ENCODE data around the gene CINP.

Gene CINP

DNA sequence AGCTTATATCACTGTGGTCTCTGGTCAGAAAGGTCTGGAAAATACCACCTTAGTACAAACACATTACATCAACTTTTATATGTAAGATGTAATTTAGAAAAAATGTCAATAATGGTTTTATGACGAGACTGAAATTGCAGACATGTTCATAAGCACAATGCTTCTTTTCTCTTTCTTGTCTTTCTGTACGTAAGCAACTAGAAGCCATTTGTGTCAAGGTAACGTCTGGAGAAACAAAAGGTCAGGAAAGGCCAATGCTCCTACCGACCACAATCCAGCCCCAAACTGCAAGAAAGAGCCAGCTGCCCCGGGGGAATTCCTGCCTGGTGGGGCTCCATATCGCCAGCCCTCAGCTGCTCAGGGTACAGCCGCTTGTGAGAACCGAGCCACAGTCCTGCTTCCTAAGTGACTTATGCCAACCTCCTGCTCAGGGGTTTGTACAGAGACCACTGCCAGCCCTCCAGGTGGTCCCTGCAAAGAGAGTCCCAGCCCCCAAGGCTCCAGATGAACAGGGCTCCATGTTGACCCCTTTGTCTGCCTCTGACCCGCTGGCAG, 36.8 kb downstream of the CINP start:
- H3K36me3 ChIP-seq (ENCODE audit: insufficient read depth, low read length): peaks cover 5% of the 10 kb centered on the region
- peaks cover under 1% of the 10 kb centered on the region for H3K4me1 ChIP-seq (ENCODE audit: insufficient read depth, low read length)
- H3K9me3 ChIP-seq (ENCODE audit: low read length): no peaks in the 10 kb centered on the region
- H3K27me3 ChIP-seq (ENCODE audit: insufficient read depth, low read length): no peaks in the 10 kb centered on the region
- H2AFZ ChIP-seq (ENCODE audit: low read depth, low read length): no peak overlapping the region
- no peak overlapping the region for H3K4me3 ChIP-seq (ENCODE audit: low read length)

DNA sequence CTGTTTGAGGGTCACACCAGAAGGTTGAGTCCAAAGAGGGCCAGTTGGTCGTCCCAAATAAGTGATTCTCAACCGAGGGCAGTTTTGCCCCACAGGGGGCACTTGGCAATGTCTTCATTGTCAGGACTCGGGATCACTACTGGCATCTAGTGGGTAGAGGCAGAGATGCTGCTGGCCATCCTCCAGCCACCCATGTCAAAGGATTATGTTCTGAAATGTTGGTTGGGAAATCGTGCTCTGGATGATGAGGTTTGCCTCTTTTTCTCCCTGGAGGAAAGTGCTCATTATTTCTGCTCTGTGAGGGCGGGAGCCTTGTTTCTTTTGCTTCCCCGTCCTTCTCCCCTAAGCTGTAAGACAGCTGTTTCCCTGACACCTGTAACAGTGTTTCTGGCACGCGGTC, 39.6 kb downstream of the CINP start:
- H3K4me3 ChIP-seq (ENCODE audit: low read length): no peak overlapping the region
- peaks cover 13% of the 10 kb centered on the region for H3K4me1 ChIP-seq (ENCODE audit: insufficient read depth, low read length)
- H3K27me3 ChIP-seq (ENCODE audit: insufficient read depth, low read length): no peaks in the 10 kb centered on the region
- H2AFZ ChIP-seq (ENCODE audit: low read depth, low read length): no peak overlapping the region
- H3K9me3 ChIP-seq (ENCODE audit: low read length): no peaks in the 10 kb centered on the region
- H3K36me3 ChIP-seq (ENCODE audit: insufficient read depth, low read length): peaks cover 5% of the 10 kb centered on the region

GRCh38 chr14:102321456-102322422, 41.0 kb downstream of the CINP start:
- Histone ChIP-seq H3K9me3 (ENCODE audit: low read length) (no peaks in the 10 kb centered on the region), H3K36me3 (ENCODE audit: insufficient read depth, low read length) (peaks cover 5% of the 10 kb centered on the region), H3K27me3 (ENCODE audit: insufficient read depth, low read length) (no peaks in the 10 kb centered on the region), H3K4me1 (ENCODE audit: insufficient read depth, low read length) (peaks cover 13% of the 10 kb centered on the region), H3K4me3 (ENCODE audit: low read length) (no peak overlapping the region), H2AFZ (ENCODE audit: low read depth, low read length) (no peak overlapping the region)

- H3K4me1 ChIP-seq (ENCODE audit: insufficient read depth, low read length): peaks cover 13% of the 10 kb centered on the region
- H3K27me3 ChIP-seq (ENCODE audit: insufficient read depth, low read length): no peaks in the 10 kb centered on the region
Measured at GRCh38 chr14:102320671-102321455, 41.8 kb downstream of the CINP start.

GRCh38 chr14:102320033-102320660, 42.5 kb downstream of the CINP start:
- Histone ChIP-seq H2AFZ (ENCODE audit: low read depth, low read length) (peak overlapping the region; percentile 12), H3K4me1 (ENCODE audit: insufficient read depth, low read length) (peaks cover 16% of the 10 kb centered on the region), H3K36me3 (ENCODE audit: insufficient read depth, low read length) (no peaks in the 10 kb centered on the region), H3K27me3 (ENCODE audit: insufficient read depth, low read length) (no peaks in the 10 kb centered on the region), H3K9me3 (ENCODE audit: low read length) (no peaks in the 10 kb centered on the region), H3K4me3 (ENCODE audit: low read length) (peak overlapping the region; percentile 80)

More at GRCh38 chr14:102320671-102321455, 41.8 kb downstream of the CINP start:
- Histone ChIP-seq H3K9me3 (ENCODE audit: low read length) (no peaks in the 10 kb centered on the region), H3K4me3 (ENCODE audit: low read length) (peak overlapping the region; percentile 80), H3K36me3 (ENCODE audit: insufficient read depth, low read length) (peaks cover 3% of the 10 kb centered on the region), H2AFZ (ENCODE audit: low read depth, low read length) (no peak overlapping the region)

DNA sequence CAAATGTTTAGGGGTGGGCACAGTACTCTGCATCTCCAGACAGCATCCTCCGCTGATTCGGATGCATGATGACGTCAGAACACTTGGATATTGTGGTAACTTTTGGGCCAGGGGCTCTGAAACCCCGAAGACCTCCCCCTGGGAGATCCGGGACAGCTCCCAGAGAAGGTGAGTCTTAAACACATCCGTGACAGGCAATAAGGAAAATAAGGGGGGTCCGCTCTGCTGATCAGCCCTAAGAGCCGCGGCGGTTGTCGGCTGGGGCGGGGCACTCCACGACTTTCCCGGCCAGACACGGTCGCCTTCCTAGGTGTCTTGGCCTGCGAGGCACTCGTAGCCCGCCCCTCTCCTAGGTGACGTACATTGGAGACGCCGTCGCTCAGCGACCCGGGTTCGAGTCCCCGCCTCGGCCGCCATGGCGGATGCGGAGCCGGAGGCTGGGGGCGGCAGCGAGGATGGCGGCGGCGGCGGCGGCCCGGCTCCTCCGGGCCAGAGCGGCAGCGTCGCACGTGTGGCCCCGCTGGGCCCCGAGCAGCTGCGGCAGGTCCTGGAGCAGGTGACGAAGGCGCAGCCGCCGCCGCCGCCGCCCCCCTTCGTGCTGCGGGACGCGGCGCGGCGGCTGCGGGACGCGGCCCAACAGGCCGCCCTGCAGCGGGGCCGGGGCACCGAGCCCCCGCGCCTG, 43.2 kb downstream of the CINP start, which contains the start of gene ZNF839:
Gene ZNF839 (plus strand): TSS at position 396 of the 682 bp plus-strand sequence. CDS start 20 bp downstream, at position 416.
- Histone ChIP-seq H3K4me1 (ENCODE audit: insufficient read depth, low read length) (peaks cover 17% of the 10 kb centered on the region), H2AFZ (ENCODE audit: low read depth, low read length) (peak within 1 kb of the TSS; percentile 57), H3K36me3 (ENCODE audit: insufficient read depth, low read length) (no peaks in the 10 kb centered on the region), H3K27me3 (ENCODE audit: insufficient read depth, low read length) (no peaks in the 10 kb centered on the region), H3K4me3 (ENCODE audit: low read length) (peak within 1 kb of the TSS; percentile 80), H3K9me3 (ENCODE audit: low read length) (no peaks in the 10 kb centered on the region)

DNA sequence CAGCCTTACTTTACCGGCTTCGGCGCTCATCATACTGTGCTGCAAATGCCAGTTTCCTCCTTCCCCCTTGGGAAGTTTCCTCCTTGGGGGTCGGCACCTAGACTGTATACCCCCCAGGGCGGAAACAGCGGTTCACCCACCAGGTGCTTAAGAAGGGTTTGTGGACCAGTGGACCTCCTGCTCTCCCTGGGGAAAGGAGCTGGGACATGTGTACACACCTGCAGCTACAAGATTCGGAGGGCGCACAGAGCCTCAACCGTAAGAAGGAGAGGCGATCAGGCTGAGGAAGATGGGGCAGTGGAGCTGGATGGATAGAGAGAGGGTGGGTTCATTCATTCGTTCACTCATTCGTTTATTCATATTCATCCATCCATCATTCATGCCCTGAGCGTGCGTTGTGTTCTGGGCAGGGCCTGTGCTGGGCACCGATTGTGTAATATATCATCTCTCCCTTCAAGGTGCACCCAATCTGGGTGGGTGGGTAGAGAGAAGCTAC, 43.9 kb downstream of the CINP start:
- H2AFZ ChIP-seq (ENCODE audit: low read depth, low read length): peak overlapping the region; percentile 57
- no peaks in the 10 kb centered on the region for H3K27me3 ChIP-seq (ENCODE audit: insufficient read depth, low read length)
- no peaks in the 10 kb centered on the region for H3K36me3 ChIP-seq (ENCODE audit: insufficient read depth, low read length)
- peaks cover 21% of the 10 kb centered on the region for H3K4me1 ChIP-seq (ENCODE audit: insufficient read depth, low read length)
- H3K4me3 ChIP-seq (ENCODE audit: low read length): peak overlapping the region; percentile 80
- no peaks in the 10 kb centered on the region for H3K9me3 ChIP-seq (ENCODE audit: low read length)

DNA sequence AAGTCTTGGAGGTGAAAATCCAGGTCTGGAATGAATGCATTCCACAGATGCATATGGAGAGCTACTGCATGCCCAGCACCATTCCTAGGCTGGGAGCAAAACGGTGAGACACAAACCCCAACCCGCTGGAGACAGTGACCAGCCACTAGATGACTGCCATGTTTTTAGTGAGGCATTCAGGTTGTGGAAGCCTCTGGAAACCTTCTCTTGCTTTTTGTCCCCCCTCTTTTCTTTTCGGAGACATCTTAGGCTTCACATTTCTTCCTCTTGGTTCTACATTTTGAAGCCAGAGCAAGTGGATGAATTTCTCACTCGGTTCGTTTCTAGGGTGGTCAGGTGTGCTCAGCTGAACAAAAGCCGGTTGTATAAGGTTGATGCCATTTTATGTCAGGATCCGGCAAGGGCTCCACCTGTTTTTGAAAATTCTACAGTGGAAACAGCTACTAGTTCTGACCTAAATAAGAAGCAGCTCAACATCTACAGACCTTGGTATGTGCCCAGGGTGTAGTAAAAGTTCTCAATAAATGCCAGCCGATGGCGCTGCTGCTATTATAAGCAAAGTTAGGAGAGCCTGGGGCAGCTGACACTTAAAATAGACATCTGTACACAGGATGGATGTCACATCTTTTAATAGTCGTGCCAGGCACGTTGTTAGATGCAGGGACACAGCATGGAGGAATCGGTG, 45.0 kb downstream of the CINP start:
- H3K9me3 ChIP-seq (ENCODE audit: low read length): no peaks in the 10 kb centered on the region
- H3K27me3 ChIP-seq (ENCODE audit: insufficient read depth, low read length): no peaks in the 10 kb centered on the region
- H3K4me3 ChIP-seq (ENCODE audit: low read length): peak overlapping the region; percentile 92
- no peaks in the 10 kb centered on the region for H3K36me3 ChIP-seq (ENCODE audit: insufficient read depth, low read length)
- H2AFZ ChIP-seq (ENCODE audit: low read depth, low read length): peak overlapping the region; percentile 68
- H3K4me1 ChIP-seq (ENCODE audit: insufficient read depth, low read length): peaks cover 22% of the 10 kb centered on the region

GRCh38 chr14:102316743-102317563, 45.7 kb downstream of the CINP start:
- peak overlapping the region; percentile 92 for H3K4me3 ChIP-seq (ENCODE audit: low read length)
- H2AFZ ChIP-seq (ENCODE audit: low read depth, low read length): peak overlapping the region; percentile 91
- no peaks in the 10 kb centered on the region for H3K27me3 ChIP-seq (ENCODE audit: insufficient read depth, low read length)
- H3K4me1 ChIP-seq (ENCODE audit: insufficient read depth, low read length): peaks cover 22% of the 10 kb centered on the region
- no peaks in the 10 kb centered on the region for H3K36me3 ChIP-seq (ENCODE audit: insufficient read depth, low read length)
- no peaks in the 10 kb centered on the region for H3K9me3 ChIP-seq (ENCODE audit: low read length)

GRCh38 chr14:102316338-102316742, 46.4 kb downstream of the CINP start:
- Histone ChIP-seq H3K4me1 (ENCODE audit: insufficient read depth, low read length) (peaks cover 22% of the 10 kb centered on the region), H3K36me3 (ENCODE audit: insufficient read depth, low read length) (no peaks in the 10 kb centered on the region), H2AFZ (ENCODE audit: low read depth, low read length) (peak overlapping the region; percentile 91), H3K27me3 (ENCODE audit: insufficient read depth, low read length) (no peaks in the 10 kb centered on the region), H3K9me3 (ENCODE audit: low read length) (no peaks in the 10 kb centered on the region), H3K4me3 (ENCODE audit: low read length) (peak overlapping the region; percentile 92)

DNA sequence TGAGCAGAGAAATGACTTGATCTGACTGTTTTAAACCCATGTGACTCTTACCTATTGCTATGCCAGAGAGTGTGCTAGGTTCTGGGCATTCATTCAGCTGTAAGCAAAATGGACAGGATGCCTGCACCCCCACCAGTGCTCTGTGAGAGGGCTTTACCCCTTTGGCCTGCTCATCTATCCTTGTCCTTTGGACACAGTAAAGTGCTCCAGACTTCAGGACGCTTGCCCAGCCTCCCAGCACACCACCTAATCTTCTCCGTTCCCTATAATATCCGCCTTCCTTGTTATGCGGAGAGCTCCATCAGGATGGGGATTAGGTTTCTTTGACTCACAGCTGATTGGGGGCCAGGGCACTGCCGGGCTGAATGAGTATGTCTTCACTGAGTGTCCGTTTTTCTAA, 47.6 kb downstream of the CINP start:
- Histone ChIP-seq H3K9me3 (ENCODE audit: low read length) (no peaks in the 10 kb centered on the region), H3K36me3 (ENCODE audit: insufficient read depth, low read length) (no peaks in the 10 kb centered on the region), H3K4me3 (ENCODE audit: low read length) (no peak overlapping the region), H3K27me3 (ENCODE audit: insufficient read depth, low read length) (no peaks in the 10 kb centered on the region), H2AFZ (ENCODE audit: low read depth, low read length) (no peak overlapping the region), H3K4me1 (ENCODE audit: insufficient read depth, low read length) (peaks cover 14% of the 10 kb centered on the region)

Data from neuron (in vitro differentiated cells).